GM18951 (cell line): ENCODE data around the gene CPT1B.
"Not testable (repeated sequence)": the region's sequence is repeated elsewhere in the genome, so short reads cannot be mapped to it uniquely, and the experiment has no call there.

Experiments
- POLR2A ChIP-seq: IDR thresholded peaks from 4 replicates; pipeline ENCODE4 v1.6.1; 2011; ENCODE audit warnings: mild to moderate bottlenecking; ENCODE audit not compliant: insufficient read length, insufficient read depth; ENCODE audit errors: extremely low read depth
- in situ Hi-C: fragments of 300-500 bp; cut with MboI; formaldehyde crosslinking; loops from one replicate; pipeline ENCODE4 v1.12.0; 2022; ENCODE audit warnings: low sequenced_read_pairs, mixed read lengths, inconsistent platforms; ENCODE audit not compliant: unreplicated experiment

Gene CPT1B

GRCh38 chr22:50577987-50578775 is at the start of gene CPT1B:
Gene CPT1B (minus strand): TSS chr22:50578427. CDS start chr22:50577915, 512 bp downstream.
- in situ Hi-C loops: no loop called here

DNA sequence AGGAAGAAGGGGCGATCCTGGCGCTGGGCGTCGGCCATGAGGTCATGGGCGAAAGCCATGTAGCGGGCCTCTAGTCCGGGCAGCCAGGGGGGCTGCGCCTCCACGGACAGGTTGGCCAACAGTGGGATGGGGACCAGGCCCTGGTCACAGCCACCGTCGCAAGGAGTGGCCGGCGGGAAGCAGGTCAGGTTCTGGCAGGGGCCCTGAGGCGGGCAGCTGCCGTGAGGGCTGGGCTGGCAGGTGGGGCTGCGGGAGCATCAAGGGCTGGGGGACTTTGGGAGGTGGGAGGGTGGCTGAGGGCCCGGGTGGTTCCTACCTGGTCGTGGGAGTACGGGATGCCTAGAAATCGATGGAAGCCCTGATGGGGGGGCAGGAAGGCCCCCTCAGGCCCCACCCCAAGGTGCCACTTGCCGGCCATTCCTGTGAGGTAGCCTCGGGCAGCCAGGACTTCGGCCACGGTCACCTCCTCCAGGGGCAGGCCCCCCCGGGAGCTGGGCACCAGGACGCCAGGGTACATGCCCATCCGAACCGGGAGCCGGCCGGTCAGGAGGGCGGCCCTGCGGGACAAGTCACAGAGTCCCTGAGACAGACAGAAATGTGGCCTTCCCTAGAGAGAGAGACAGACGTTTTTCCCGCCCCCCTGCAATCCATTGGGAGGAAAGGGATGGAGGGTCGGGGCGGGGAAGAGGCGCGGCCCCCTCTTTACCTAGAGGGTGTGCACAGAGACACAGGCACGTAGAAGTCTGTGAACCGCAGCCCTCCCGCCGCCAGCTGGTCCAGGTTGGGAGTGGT is 48.8 kb upstream of the CPT1B start:
- in situ Hi-C loops: no loop called here
- no peak for TF ChIP-seq POLR2A

More at GRCh38 chr22:50577987-50578775, at the start of gene CPT1B:
- TF ChIP-seq POLR2A: no peak

DNA sequence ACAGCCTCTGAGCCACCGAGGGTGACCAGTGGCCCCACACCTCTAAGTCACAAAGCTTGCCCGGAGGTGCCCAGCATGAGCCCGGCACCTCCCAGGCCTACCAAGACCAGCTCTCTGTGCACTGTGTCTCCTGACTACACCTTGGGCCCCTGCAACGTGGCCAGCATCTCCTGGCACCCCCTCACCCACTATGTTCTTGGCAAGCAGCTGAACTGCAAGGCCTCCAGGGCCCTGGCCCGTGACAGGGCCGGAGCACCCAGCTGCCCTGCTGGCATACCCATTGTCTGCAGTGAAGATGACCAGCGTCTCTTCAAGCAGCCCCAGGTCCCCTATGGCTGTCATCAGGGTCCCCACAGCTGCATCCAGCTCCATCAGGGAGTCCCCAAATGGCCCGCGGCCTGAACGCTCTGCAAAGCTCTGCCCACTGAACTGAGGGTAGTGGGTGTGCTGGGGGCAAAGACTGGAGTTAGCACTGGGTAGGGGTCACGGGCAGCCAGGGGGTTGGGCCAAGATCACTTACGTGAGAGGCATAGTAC is 48.2 kb upstream of the CPT1B start:
- no peak for TF ChIP-seq POLR2A
- in situ Hi-C loops: no loop called here

DNA sequence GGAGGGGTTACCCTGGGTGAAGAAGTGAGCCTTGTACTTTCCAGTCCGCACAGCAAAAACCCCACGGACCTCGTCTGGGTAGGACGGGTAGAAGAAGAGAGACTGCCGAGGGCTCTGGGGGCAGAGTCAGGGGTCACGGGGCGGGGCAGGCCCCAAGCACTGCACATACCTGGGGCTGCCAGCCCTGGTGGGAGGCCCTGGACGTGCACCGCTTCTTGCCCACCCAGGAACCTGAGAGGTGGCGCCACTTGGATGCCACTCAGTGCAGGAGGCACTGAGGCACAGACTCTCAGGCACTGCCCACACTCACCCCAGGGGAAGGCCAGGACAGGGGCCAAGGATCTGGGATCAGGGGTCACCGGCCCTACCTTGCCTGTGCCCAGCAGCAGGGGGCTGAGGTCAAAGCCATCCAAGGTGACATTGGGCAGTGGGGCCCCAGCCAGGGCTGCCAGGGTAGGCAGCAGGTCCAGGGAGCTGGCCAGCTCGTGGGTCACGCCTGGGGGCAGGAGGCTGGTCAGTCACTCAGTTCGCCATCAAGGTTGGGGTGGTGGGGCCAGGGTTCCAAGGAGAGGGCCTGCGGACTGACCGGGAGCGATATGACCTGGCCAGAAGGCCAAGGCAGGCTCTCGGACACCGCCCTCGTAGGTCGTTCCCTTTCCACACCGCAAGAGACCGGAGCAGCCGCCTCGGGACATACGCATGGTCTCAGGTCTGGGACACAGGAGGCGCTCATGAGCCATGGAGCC is 47.5 kb upstream of the CPT1B start:
- no peak for TF ChIP-seq POLR2A
- in situ Hi-C loops: no loop called here

DNA sequence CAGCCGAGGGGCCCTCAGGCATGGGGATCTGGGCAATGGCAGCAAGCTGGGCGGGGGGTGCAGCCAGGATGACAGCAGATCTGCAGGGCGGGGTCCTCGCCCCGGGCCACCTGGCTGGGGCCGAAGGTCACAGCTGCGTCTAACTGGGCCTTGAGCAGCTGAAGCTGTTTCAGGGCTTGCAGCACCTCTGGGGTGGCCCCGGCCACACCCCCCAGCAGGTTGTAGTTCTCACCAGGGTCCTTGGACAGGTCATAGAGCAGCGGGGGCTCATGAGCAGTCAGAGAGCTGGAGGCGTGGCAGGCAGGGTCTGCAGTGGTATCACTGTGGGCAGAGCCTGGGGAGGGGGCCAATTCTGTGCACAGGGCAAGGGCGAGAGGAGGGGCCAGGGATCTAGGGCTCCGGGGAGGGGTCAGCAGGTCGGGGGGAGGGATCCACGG is 46.9 kb upstream of the CPT1B start:
- TF ChIP-seq POLR2A: no peak
- in situ Hi-C loops: no loop called here

DNA sequence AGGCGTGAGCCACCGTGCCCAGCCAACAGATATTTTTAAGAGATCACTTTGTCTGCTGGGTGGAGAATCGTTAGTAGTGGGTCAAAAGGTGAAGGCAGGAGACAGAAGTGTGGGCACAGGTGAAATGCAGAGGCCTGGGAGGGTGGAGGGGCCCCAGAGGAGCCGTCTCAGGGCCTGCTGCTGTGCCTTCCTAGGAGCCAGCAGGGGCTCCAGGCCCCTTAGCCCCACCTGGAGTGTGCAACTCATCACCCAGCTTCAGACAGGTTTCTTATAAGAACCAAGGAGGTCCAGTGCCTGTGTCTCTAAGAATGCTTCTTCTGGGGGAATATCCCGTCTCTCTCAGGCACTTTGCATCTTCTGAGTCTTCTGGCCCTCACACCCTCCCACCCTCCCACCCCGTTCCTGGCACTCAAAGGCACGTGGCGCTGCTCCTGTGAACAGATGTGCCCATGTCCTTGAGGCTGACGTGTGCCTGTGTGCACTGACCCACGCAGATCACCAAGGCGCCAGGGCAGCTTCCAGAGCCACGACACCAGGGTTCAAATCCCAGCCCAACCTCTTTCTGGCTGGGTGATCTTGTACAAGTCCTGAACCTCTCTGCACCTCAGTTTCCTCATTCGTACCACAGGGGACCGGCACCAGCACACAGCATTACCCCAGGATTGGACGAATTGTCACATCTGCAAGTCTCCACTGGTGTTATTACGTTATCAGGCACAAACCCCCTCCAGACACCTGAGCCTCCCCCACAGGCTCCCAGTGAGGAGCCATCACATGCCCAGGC is 46.3 kb upstream of the CPT1B start:
- no peak for TF ChIP-seq POLR2A
- in situ Hi-C loops: no loop called here

GRCh38 chr22:50622723-50623327 is 44.6 kb upstream of the CPT1B start:
- no peak for TF ChIP-seq POLR2A
- in situ Hi-C loops: no loop called here

GRCh38 chr22:50621948-50622722 is 43.9 kb upstream of the CPT1B start:
- in situ Hi-C loops: no loop called here
- peak; percentile 24 for TF ChIP-seq POLR2A

- in situ Hi-C loops: no loop called here
- peak; percentile 43 for TF ChIP-seq POLR2A
Measured at GRCh38 chr22:50621356-50621880, 43.2 kb upstream of the CPT1B start.

DNA sequence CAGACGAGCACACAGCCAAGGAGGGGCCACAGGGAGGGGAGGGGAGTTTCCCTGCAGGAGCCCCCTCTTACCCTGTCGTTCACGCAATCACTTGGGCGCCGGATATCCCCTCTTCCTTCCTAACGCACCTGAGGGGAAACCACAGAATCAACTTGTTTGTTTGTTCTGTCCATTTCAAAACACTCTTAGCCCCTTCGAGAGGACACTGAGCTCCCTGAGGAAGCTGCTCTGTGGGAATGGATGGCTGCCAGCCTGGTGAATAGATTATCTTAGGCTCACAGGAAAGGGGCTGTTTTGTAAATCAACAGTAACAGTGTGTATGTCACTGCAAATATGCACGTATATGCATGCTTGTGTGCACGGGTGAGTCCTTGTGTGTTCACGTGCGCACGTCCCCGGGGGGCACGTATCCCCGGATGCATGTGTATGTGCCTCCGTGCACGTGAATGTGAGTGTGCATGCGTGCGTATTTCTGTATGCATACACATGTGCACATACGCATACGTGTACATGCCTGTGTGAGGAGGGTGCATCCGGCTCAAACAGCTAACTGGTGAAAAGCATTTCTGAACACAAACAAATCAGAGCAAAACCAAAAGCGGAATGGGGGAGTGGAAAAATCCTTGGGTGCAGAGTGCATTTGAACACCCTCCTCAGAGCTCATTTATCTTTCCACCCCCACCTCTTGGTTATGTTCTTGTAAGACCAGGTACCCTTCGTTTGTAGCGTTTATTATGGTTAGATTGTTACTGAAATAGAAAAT is 42.5 kb upstream of the CPT1B start:
- in situ Hi-C loops: no loop called here
- no peak for TF ChIP-seq POLR2A

DNA sequence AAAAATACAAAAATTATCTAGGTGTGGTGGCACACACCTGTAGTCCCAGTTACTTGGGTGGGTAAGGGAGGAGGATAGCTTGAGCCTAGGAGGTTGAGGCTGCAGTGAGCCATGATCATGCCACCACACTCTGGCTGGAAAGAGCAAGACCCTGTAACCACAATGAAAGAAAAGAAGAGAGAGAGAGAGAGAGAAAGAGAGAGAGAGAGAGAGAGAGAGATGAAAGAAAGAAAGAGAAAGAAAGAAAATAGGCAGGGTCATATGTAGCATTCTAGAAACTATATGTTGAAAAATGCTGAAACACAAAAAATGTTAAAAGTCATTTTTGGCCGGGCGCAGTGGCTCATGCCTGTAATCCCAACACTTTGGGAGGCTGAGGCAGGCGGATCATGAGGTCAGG is 36.1 kb upstream of the CPT1B start:
- in situ Hi-C loops: not testable (repeated sequence)
